ENCODE measurements around the gene GP5. TPM values are rescaled to one million over a fixed set of nuclear protein-coding genes. Genes with fewer than 3 reads are reported as not detected.

The GP5 gene
- total and polyA plus RNA-seq, 2 donors (not counting 1 experiment from before 2014, with no cell fraction given): 0.01 to 0.15 TPM

DNA sequence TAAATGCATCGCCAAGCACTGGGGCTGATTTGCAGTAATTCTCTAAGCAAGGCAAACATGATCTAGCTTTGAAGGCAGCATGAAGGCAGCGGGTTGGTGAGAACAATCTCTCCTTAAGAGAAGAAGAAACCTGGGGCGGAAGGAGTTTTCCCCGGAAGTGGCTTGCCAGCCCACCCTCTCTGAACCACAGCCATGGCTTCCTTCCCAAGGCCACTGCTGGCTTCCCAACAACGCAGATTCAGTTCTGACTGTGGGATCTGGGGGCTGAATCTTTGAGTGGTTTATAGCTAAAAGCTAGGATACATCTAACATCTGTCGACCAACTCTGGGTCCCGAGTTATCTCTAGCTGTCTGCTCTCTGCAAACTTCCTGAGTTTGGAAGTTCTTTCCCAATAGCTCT lies 43.7 kb downstream of the GP5 start:
- no peaks in the 10 kb centered on the region for H4K20me1 ChIP-seq (ENCODE audit: control insufficient read depth, insufficient read depth, low read length, poor library complexity, severe bottlenecking)
- peaks cover 0 to 3% (median 0%) of the 10 kb centered on the region in 4 experiments for H3K27me3 ChIP-seq (replicated peaks in 1 of 4; ENCODE audit: control extremely low read depth in 1 of 4, control insufficient read depth in 3 of 4, insufficient read depth in 4 of 4, low read length in 3 of 4)
- DNase-seq (no peak), ATAC-seq (ENCODE audit: low read depth) (no peak)
- no peak overlapping the region for H3K4me3 ChIP-seq (ENCODE audit: control extremely low read depth in 1 of 5, extremely low read depth in 1 of 5, insufficient read depth in 1 of 5, low read depth in 2 of 5, low read length in 4 of 5)
- CTCF ChIA-PET: interaction anchor here (1.5 to 1.9 kb wide), 2 partner anchors 8 to 13 kb away, joined by 5 to 6 read pairs; no protein-coding TSS in a partner anchor
- Mint-ChIP-seq H3K27me3 (peaks cover 26% of the 10 kb centered on the region), H3K9me3 (ENCODE audit: insufficient read depth) (no peaks in the 10 kb centered on the region), H3K27ac (no peak overlapping the region), H3K4me3 (no peak overlapping the region), H3K4me1 (no peaks in the 10 kb centered on the region)
- no peak overlapping the region for H2AFZ ChIP-seq (ENCODE audit: insufficient read depth, low read depth, low read length, poor library complexity, severe bottlenecking)
- no peaks in the 10 kb centered on the region for H3K79me2 ChIP-seq (ENCODE audit: control insufficient read depth, insufficient read depth, low read length)
- H3K27ac ChIP-seq (ENCODE audit: low read length in 2 of 2): no peak overlapping the region
- POLR2A ChIA-PET: no interaction called here
- H3K36me3 ChIP-seq (replicated peaks in 1 of 2; ENCODE audit: control extremely low read depth in 1 of 2, control insufficient read depth in 1 of 2, extremely low read depth in 1 of 2, insufficient read depth in 2 of 2, low read length in 1 of 2): no peaks in the 10 kb centered on the region
- H3K4me1 ChIP-seq (ENCODE audit: control insufficient read depth in 2 of 2, insufficient read depth in 2 of 2, low read length in 2 of 2): no peaks in the 10 kb centered on the region
- no peaks in the 10 kb centered on the region for H3K9me3 ChIP-seq (ENCODE audit: control extremely low read depth in 1 of 3, control insufficient read depth in 2 of 3, insufficient read depth in 1 of 3, low read length in 2 of 3)
- H3K4me2 ChIP-seq (replicated peaks; ENCODE audit: low read depth, low read length, poor library complexity, severe bottlenecking): no peak overlapping the region
- WGBS (ENCODE audit: insufficient coverage): 83% methylated on average over 2 of the region's 7 CpGs
- intact Hi-C loops (cut with micrococcal nuclease): no loop called here
- TF ChIP-seq EZH2 (IDR thresholded peaks at IDR 0.05; ENCODE audit: borderline replicate concordance, insufficient read depth, low read depth, low read length, poor library complexity, severe bottlenecking): no peak
- TF ChIP-seq, protein P1, sequence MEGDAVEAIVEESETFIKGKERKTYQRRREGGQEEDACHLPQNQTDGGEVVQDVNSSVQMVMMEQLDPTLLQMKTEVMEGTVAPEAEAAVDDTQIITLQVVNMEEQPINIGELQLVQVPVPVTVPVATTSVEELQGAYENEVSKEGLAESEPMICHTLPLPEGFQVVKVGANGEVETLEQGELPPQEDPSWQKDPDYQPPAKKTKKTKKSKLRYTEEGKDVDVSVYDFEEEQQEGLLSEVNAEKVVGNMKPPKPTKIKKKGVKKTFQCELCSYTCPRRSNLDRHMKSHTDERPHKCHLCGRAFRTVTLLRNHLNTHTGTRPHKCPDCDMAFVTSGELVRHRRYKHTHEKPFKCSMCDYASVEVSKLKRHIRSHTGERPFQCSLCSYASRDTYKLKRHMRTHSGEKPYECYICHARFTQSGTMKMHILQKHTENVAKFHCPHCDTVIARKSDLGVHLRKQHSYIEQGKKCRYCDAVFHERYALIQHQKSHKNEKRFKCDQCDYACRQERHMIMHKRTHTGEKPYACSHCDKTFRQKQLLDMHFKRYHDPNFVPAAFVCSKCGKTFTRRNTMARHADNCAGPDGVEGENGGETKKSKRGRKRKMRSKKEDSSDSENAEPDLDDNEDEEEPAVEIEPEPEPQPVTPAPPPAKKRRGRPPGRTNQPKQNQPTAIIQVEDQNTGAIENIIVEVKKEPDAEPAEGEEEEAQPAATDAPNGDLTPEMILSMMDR (IDR thresholded peaks at IDR 0.05): no peak
- H3K9ac ChIP-seq (ENCODE audit: low read length): no peak overlapping the region

DNA sequence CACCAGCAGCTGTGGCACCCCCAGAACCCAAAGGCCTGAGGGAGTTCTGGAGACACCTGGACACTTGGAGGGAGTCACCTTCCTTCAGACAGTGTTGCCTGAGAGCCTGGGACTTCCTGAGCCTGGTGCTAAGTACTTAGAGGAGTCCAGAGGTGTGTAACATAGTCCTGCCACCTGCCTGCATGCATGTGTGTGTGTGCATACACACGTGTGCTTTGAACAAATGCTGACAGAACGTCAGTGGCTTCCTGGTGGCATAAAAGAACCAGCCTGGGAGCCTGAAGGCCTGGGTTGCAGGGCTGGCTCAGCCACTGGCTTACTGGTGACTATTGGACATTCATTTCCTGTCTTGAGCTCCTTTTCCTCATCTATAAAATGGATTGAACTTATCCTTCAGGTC lies 44.8 kb downstream of the GP5 start:
- Histone ChIP-seq H3K27ac (ENCODE audit: low read length in 2 of 2) (no peak overlapping the region), H4K20me1 (ENCODE audit: control insufficient read depth, insufficient read depth, low read length, poor library complexity, severe bottlenecking) (no peaks in the 10 kb centered on the region), H3K4me1 (ENCODE audit: control insufficient read depth in 2 of 2, insufficient read depth in 2 of 2, low read length in 2 of 2) (no peaks in the 10 kb centered on the region), H3K36me3 (replicated peaks in 1 of 2; ENCODE audit: control extremely low read depth in 1 of 2, control insufficient read depth in 1 of 2, extremely low read depth in 1 of 2, insufficient read depth in 2 of 2, low read length in 1 of 2) (no peaks in the 10 kb centered on the region), H3K27me3 (replicated peaks in 1 of 4; ENCODE audit: control extremely low read depth in 1 of 4, control insufficient read depth in 3 of 4, insufficient read depth in 4 of 4, low read length in 3 of 4) (peaks cover 0 to 3% (median 0%) of the 10 kb centered on the region in 4 experiments), H3K9me3 (ENCODE audit: control extremely low read depth in 1 of 3, control insufficient read depth in 2 of 3, insufficient read depth in 1 of 3, low read length in 2 of 3) (no peaks in the 10 kb centered on the region), H3K4me2 (replicated peaks; ENCODE audit: low read depth, low read length, poor library complexity, severe bottlenecking) (no peak overlapping the region), H3K9ac (ENCODE audit: low read length) (no peak overlapping the region), H2AFZ (ENCODE audit: insufficient read depth, low read depth, low read length, poor library complexity, severe bottlenecking) (no peak overlapping the region), H3K79me2 (ENCODE audit: control insufficient read depth, insufficient read depth, low read length) (no peaks in the 10 kb centered on the region), H3K4me3 (ENCODE audit: control extremely low read depth in 1 of 5, extremely low read depth in 1 of 5, insufficient read depth in 1 of 5, low read depth in 2 of 5, low read length in 4 of 5) (no peak overlapping the region)
- WGBS (ENCODE audit: insufficient coverage): 72% methylated on average over 2 of the region's 2 CpGs
- H3K4me1 Mint-ChIP-seq: no peaks in the 10 kb centered on the region
- H3K4me3 Mint-ChIP-seq: no peak overlapping the region
- peaks cover 18% of the 10 kb centered on the region for H3K27me3 Mint-ChIP-seq
- ATAC-seq (ENCODE audit: low read depth) (no peak), DNase-seq (no peak)
- ChIA-PET CTCF (interaction anchor here (1.9 kb wide), 1 partner anchor 12 kb away, joined by 5 read pairs; no protein-coding TSS in a partner anchor), POLR2A (no interaction called here)
- intact Hi-C loops (cut with micrococcal nuclease): no loop called here
- no peaks in the 10 kb centered on the region for H3K9me3 Mint-ChIP-seq (ENCODE audit: insufficient read depth)
- TF ChIP-seq, protein P1 (IDR thresholded peaks at IDR 0.05): no peak
- no peak for TF ChIP-seq EZH2 (IDR thresholded peaks at IDR 0.05; ENCODE audit: borderline replicate concordance, insufficient read depth, low read depth, low read length, poor library complexity, severe bottlenecking)
- no peak overlapping the region for H3K27ac Mint-ChIP-seq
